Retinal pigment epithelial cell (primary cell): ENCODE data around the gene GPRIN3.
"Not testable (repeated sequence)": the region's sequence is repeated elsewhere in the genome, so short reads cannot be mapped to it uniquely, and the experiment has no call there.

Source experiments
- DNase-seq: peaks from one replicate; pipeline ENCODE4 v3.0.0-alpha.2; 2010; ENCODE audit warnings: low read depth
- H3K4me3 ChIP-seq: 2 replicates; pipeline ENCODE4 v1.5.1; 2011; ENCODE audit warnings: mild to moderate bottlenecking, low read length, control low read depth, moderate library complexity
- CTCF ChIP-seq: conservative IDR thresholded peaks from 2 replicates; pipeline ENCODE4 v1.5.1; 2011; ENCODE audit warnings: low read depth, low read length, control low read depth, inconsistent platforms

Gene GPRIN3

GRCh38 chr4:89214308-89214707 lies 93.3 kb downstream of the GPRIN3 start:
- DNase-seq, result no peak
- no peak overlapping the region for H3K4me3 ChIP-seq
- no peak for TF ChIP-seq CTCF

- no peak for TF ChIP-seq CTCF
- DNase-seq, result no peak
- no peak overlapping the region for H3K4me3 ChIP-seq
These were observed 94.3 kb downstream of the GPRIN3 start for GRCh38 chr4:89213382-89213701.

GRCh38 chr4:89212666-89213381 lies 94.8 kb downstream of the GPRIN3 start:
- TF ChIP-seq CTCF, result no peak
- DNase-seq, result no peak
- H3K4me3 ChIP-seq, result no peak overlapping the region

GRCh38 chr4:89204624-89205023 lies 103.0 kb downstream of the GPRIN3 start:
- no peak for TF ChIP-seq CTCF
- no peak overlapping the region for H3K4me3 ChIP-seq
- no peak for DNase-seq

- no peak for TF ChIP-seq CTCF
- DNase-seq, result no peak
- H3K4me3 ChIP-seq, result no peak overlapping the region
These were observed 103.7 kb downstream of the GPRIN3 start for GRCh38 chr4:89203902-89204301.

GRCh38 chr4:89199394-89199793 lies 108.2 kb downstream of the GPRIN3 start:
- DNase-seq, H3K4me3 ChIP-seq: not testable (repeated sequence)

- peak; percentile 54 for DNase-seq
- H3K4me3 ChIP-seq, result no peak overlapping the region
- no peak for TF ChIP-seq CTCF
These were observed 109.7 kb downstream of the GPRIN3 start for GRCh38 chr4:89197920-89198319.

GRCh38 chr4:89196745-89197144 lies 110.9 kb downstream of the GPRIN3 start:
- no peak for TF ChIP-seq CTCF
- peak; percentile 65 for DNase-seq
- H3K4me3 ChIP-seq, result no peak overlapping the region
